Measurements from ENCODE around the gene PAM. TPM values are rescaled to one million over a fixed set of nuclear protein-coding genes. Genes with fewer than 3 reads are reported as not detected.

The PAM gene
- total RNA-seq, 2 experiments from 2014 or later, result 15.1 to 16.1 TPM

GRCh38 chr5:103057208-103058130 is 302.4 kb downstream of the PAM start:
- ChIA-PET CTCF (no interaction called here), POLR2A (no interaction called here)
- ATAC-seq (ENCODE audit: poor library complexity) (no peak), DNase-seq (no peak)
- TF ChIP-seq CTCF (IDR thresholded peaks at IDR 0.05), result no peak
- H3K4me1 ChIP-seq (ENCODE audit: insufficient read depth, low read length), result no peaks in the 10 kb centered on the region
- no peaks in the 10 kb centered on the region for H3K27me3 ChIP-seq (ENCODE audit: control insufficient read depth in 1 of 2, insufficient read depth in 2 of 2, low read length in 2 of 2)
- Mint-ChIP-seq H3K36me3 (ENCODE audit: low read depth) (no peaks in the 10 kb centered on the region), H3K4me3 (no peak overlapping the region), H3K9me3 (peaks cover 2% of the 10 kb centered on the region), H3K27ac (no peak overlapping the region), H3K27me3 (no peaks in the 10 kb centered on the region), H3K4me1 (ENCODE audit: low read depth) (no peaks in the 10 kb centered on the region)
- H3K36me3 ChIP-seq (ENCODE audit: insufficient read depth, low read length), result no peaks in the 10 kb centered on the region
- H3K4me3 ChIP-seq (ENCODE audit: low read length), result no peak overlapping the region
- no peaks in the 10 kb centered on the region for H3K9me3 ChIP-seq (ENCODE audit: control insufficient read depth in 1 of 2, insufficient read depth in 1 of 2, low read length in 2 of 2)
- H3K27ac ChIP-seq (ENCODE audit: low read depth in 1 of 2, low read length in 2 of 2), result no peak overlapping the region
- intact Hi-C loops (cut with DNase I, micrococcal nuclease), result no loop called here

- POLR2A ChIA-PET, result no interaction called here
- Mint-ChIP-seq H3K4me1 (ENCODE audit: low read depth) (no peaks in the 10 kb centered on the region), H3K4me3 (no peak overlapping the region), H3K36me3 (ENCODE audit: low read depth) (no peaks in the 10 kb centered on the region), H3K27me3 (no peaks in the 10 kb centered on the region), H3K9me3 (peaks cover 2% of the 10 kb centered on the region), H3K27ac (no peak overlapping the region)
- CTCF ChIA-PET, result no interaction called here
- ATAC-seq (ENCODE audit: poor library complexity) (no peak), DNase-seq (no peak)
- no peaks in the 10 kb centered on the region for H3K4me1 ChIP-seq (ENCODE audit: insufficient read depth, low read length)
- intact Hi-C loops (cut with DNase I, micrococcal nuclease), result no loop called here
- no peak for TF ChIP-seq CTCF (IDR thresholded peaks at IDR 0.05)
- H3K4me3 ChIP-seq (ENCODE audit: low read length), result no peak overlapping the region
- no peak overlapping the region for H3K27ac ChIP-seq (ENCODE audit: low read depth in 1 of 2, low read length in 2 of 2)
- H3K27me3 ChIP-seq (ENCODE audit: control insufficient read depth in 1 of 2, insufficient read depth in 2 of 2, low read length in 2 of 2), result no peaks in the 10 kb centered on the region
- no peaks in the 10 kb centered on the region for H3K9me3 ChIP-seq (ENCODE audit: control insufficient read depth in 1 of 2, insufficient read depth in 1 of 2, low read length in 2 of 2)
- H3K36me3 ChIP-seq (ENCODE audit: insufficient read depth, low read length), result no peaks in the 10 kb centered on the region
Observed at GRCh38 chr5:103059525-103059924, 304.4 kb downstream of the PAM start.

- Mint-ChIP-seq H3K36me3 (ENCODE audit: low read depth) (no peaks in the 10 kb centered on the region), H3K4me1 (ENCODE audit: low read depth) (no peaks in the 10 kb centered on the region), H3K27ac (no peak overlapping the region), H3K4me3 (no peak overlapping the region), H3K27me3 (no peaks in the 10 kb centered on the region), H3K9me3 (peaks cover 2% of the 10 kb centered on the region)
- TF ChIP-seq CTCF (IDR thresholded peaks at IDR 0.05), result no peak
- no peaks in the 10 kb centered on the region for H3K9me3 ChIP-seq (ENCODE audit: control insufficient read depth in 1 of 2, insufficient read depth in 1 of 2, low read length in 2 of 2)
- no peaks in the 10 kb centered on the region for H3K4me1 ChIP-seq (ENCODE audit: insufficient read depth, low read length)
- CTCF ChIA-PET, result no interaction called here
- ATAC-seq (ENCODE audit: poor library complexity) (no peak), DNase-seq (no peak)
- no peaks in the 10 kb centered on the region for H3K36me3 ChIP-seq (ENCODE audit: insufficient read depth, low read length)
- H3K27me3 ChIP-seq (ENCODE audit: control insufficient read depth in 1 of 2, insufficient read depth in 2 of 2, low read length in 2 of 2), result no peaks in the 10 kb centered on the region
- POLR2A ChIA-PET, result no interaction called here
- H3K27ac ChIP-seq (ENCODE audit: low read depth in 1 of 2, low read length in 2 of 2), result no peak overlapping the region
- intact Hi-C loops (cut with DNase I, micrococcal nuclease), result no loop called here
- no peak overlapping the region for H3K4me3 ChIP-seq (ENCODE audit: low read length)
Observed at GRCh38 chr5:103060424-103060954, 305.4 kb downstream of the PAM start.

Data from CD4-positive, alpha-beta T cell (primary cell).